ENCODE measurements around the gene TPBG.
"Not testable (repeated sequence)": the region's sequence is repeated elsewhere in the genome, so short reads cannot be mapped to it uniquely, and the experiment has no call there.

TPBG gene

GRCh38 chr6:82374516-82374915 is 10.9 kb downstream of the TPBG start:
- DNase-seq (ENCODE audit: low read depth) = no peak

- DNase-seq (ENCODE audit: low read depth) = no peak
Measured at GRCh38 chr6:82376636-82377035, 13.0 kb downstream of the TPBG start.

GRCh38 chr6:82380566-82381185 is 17.1 kb downstream of the TPBG start:
- DNase-seq (ENCODE audit: low read depth) = no peak

GRCh38 chr6:82381278-82381677 is 17.7 kb downstream of the TPBG start:
- no peak for DNase-seq (ENCODE audit: low read depth)

GRCh38 chr6:82385102-82385501 is 21.5 kb downstream of the TPBG start:
- DNase-seq (ENCODE audit: low read depth) = no peak

GRCh38 chr6:82385546-82385945 is 21.9 kb downstream of the TPBG start:
- no peak for DNase-seq (ENCODE audit: low read depth)

- no peak for DNase-seq (ENCODE audit: low read depth)
Measured at GRCh38 chr6:82385961-82386360, 22.3 kb downstream of the TPBG start.

GRCh38 chr6:82394770-82395169 is 31.2 kb downstream of the TPBG start:
- DNase-seq (ENCODE audit: low read depth) = not testable (repeated sequence)

- no peak for DNase-seq (ENCODE audit: low read depth)
Measured at GRCh38 chr6:82396964-82397751, 33.5 kb downstream of the TPBG start.

- no peak for DNase-seq (ENCODE audit: low read depth)
Measured at GRCh38 chr6:82397962-82398692, 34.5 kb downstream of the TPBG start.

- DNase-seq (ENCODE audit: low read depth) = no peak
Measured at GRCh38 chr6:82408952-82409431, 45.4 kb downstream of the TPBG start.

- DNase-seq (ENCODE audit: low read depth) = no peak
Measured at GRCh38 chr6:82410151-82410648, 46.6 kb downstream of the TPBG start.

- DNase-seq (ENCODE audit: low read depth) = no peak
Measured at GRCh38 chr6:82413868-82414267, 50.3 kb downstream of the TPBG start.

- DNase-seq (ENCODE audit: low read depth) = no peak
Measured at GRCh38 chr6:82415820-82416219, 52.2 kb downstream of the TPBG start.

- DNase-seq (ENCODE audit: low read depth) = no peak
Measured at GRCh38 chr6:82416346-82416745, 52.7 kb downstream of the TPBG start.

Data from stimulated activated CD4-positive, alpha-beta T cell treated with anti-CD3 and anti-CD28 coated beads, Interleukin-2, amount 100 ng/mL, for 4 hours (primary cell).